ENCODE data around the gene DLG5. TPM values are rescaled to one million over a fixed set of nuclear protein-coding genes. Genes with fewer than 3 reads are reported as not detected.

DLG5 gene
- total RNA-seq, 2 donors from 2014 or later, result 26.1 to 47.5 TPM

DNA sequence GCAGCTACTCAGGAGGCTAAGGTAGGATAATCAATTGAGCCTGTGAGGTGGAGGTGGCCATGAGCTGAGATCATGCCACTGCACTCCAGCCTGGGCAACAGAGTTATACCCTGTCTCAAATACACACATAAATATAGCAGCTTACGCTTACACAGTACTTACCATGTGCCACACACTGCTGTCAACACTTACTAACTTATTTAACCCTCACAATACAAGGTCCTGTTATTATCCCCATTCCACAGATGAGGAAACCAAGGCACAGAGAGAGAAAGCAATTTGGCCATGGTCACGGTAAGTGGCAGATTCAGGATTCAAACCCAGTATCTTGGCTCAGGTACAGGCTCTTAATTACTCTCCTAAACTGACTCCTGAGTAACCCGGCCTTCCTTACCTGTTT is 19.1 kb downstream of the DLG5 start:
- no peaks in the 10 kb centered on the region for H3K4me1 ChIP-seq
- TF ChIP-seq, protein P1, sequence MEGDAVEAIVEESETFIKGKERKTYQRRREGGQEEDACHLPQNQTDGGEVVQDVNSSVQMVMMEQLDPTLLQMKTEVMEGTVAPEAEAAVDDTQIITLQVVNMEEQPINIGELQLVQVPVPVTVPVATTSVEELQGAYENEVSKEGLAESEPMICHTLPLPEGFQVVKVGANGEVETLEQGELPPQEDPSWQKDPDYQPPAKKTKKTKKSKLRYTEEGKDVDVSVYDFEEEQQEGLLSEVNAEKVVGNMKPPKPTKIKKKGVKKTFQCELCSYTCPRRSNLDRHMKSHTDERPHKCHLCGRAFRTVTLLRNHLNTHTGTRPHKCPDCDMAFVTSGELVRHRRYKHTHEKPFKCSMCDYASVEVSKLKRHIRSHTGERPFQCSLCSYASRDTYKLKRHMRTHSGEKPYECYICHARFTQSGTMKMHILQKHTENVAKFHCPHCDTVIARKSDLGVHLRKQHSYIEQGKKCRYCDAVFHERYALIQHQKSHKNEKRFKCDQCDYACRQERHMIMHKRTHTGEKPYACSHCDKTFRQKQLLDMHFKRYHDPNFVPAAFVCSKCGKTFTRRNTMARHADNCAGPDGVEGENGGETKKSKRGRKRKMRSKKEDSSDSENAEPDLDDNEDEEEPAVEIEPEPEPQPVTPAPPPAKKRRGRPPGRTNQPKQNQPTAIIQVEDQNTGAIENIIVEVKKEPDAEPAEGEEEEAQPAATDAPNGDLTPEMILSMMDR (IDR thresholded peaks at IDR 0.05), result no peak
- DNase-seq, result no peak
- no peaks in the 10 kb centered on the region for H3K9me3 ChIP-seq
- no peaks in the 10 kb centered on the region for H3K36me3 ChIP-seq
- no peak overlapping the region for H3K4me3 ChIP-seq
- H3K27ac ChIP-seq, result no peak overlapping the region
- no peak overlapping the region for H3K9ac ChIP-seq (ENCODE audit: low read depth in 2 of 2, low read length in 2 of 2)
- H3K27me3 ChIP-seq, result no peaks in the 10 kb centered on the region
- intact Hi-C loops (cut with DNase I), result no loop called here

- Histone ChIP-seq H3K27me3 (no peaks in the 10 kb centered on the region), H3K4me1 (no peaks in the 10 kb centered on the region), H3K9ac (ENCODE audit: low read depth in 2 of 2, low read length in 2 of 2) (no peak overlapping the region), H3K36me3 (no peaks in the 10 kb centered on the region), H3K9me3 (no peaks in the 10 kb centered on the region), H3K27ac (no peak overlapping the region), H3K4me3 (no peak overlapping the region)
- TF ChIP-seq, protein P1 (IDR thresholded peaks at IDR 0.05), result no peak
- intact Hi-C loops (cut with DNase I), result no loop called here
- no peak for DNase-seq
These were observed 19.6 kb downstream of the DLG5 start for GRCh38 chr10:77906951-77907421.

GRCh38 chr10:77905781-77906180 is 20.8 kb downstream of the DLG5 start:
- TF ChIP-seq, protein P1 (IDR thresholded peaks at IDR 0.05), result no peak
- no peak overlapping the region for H3K9ac ChIP-seq (ENCODE audit: low read depth in 2 of 2, low read length in 2 of 2)
- intact Hi-C loops (cut with DNase I), result no loop called here
- no peaks in the 10 kb centered on the region for H3K9me3 ChIP-seq
- H3K4me1 ChIP-seq, result no peaks in the 10 kb centered on the region
- H3K27me3 ChIP-seq, result no peaks in the 10 kb centered on the region
- H3K4me3 ChIP-seq, result no peak overlapping the region
- no peak for DNase-seq
- H3K36me3 ChIP-seq, result no peaks in the 10 kb centered on the region
- no peak overlapping the region for H3K27ac ChIP-seq

DNA sequence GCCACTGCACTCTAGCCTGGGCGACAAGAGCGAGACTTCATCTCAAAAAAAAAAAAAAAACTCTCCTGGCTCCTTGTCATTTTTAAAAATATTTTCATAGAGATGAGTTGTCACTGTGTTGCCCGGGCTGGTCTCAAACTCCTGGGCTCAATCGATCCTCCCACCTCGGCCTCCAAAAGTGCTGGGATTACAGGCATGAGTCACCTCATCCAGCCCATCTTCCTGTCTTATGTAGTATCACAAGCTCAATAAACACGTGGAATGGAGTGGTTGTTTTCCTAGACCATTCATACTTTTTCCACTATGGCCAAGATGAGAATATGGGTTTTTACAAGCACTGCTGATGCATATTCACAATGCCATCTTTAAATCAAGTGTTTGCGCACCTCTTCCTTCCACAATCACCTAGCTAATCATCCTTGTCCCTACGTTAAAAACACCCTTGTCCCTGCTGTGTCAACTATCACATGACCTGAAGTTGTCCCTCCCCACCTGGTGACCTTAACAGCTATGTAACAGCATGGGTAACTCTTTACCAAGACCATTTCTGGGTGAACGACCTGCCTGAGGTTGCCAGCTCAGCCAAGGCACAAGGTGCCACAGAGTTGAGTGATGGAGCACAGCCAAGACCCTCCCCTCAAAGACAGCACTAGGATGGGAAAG is 21.3 kb downstream of the DLG5 start:
- no peaks in the 10 kb centered on the region for H3K9me3 ChIP-seq
- DNase-seq, result no peak

GRCh38 chr10:77904100-77904840 is 22.3 kb downstream of the DLG5 start:
- Histone ChIP-seq H3K27me3 (no peaks in the 10 kb centered on the region), H3K36me3 (no peaks in the 10 kb centered on the region), H3K9me3 (no peaks in the 10 kb centered on the region), H3K9ac (ENCODE audit: low read depth in 2 of 2, low read length in 2 of 2) (no peak overlapping the region), H3K27ac (no peak overlapping the region), H3K4me1 (no peaks in the 10 kb centered on the region), H3K4me3 (no peak overlapping the region)
- TF ChIP-seq, protein P1 (IDR thresholded peaks at IDR 0.05), result no peak
- intact Hi-C loops (cut with DNase I), result no loop called here
- no peak for DNase-seq

More for the DNA sequence above, 21.3 kb downstream of the DLG5 start:
- no peaks in the 10 kb centered on the region for H3K27me3 ChIP-seq
- TF ChIP-seq, protein P1 (IDR thresholded peaks at IDR 0.05), result no peak
- no peak overlapping the region for H3K4me3 ChIP-seq
- intact Hi-C loops (cut with DNase I), result no loop called here
- H3K9ac ChIP-seq (ENCODE audit: low read depth in 2 of 2, low read length in 2 of 2), result no peak overlapping the region
- H3K36me3 ChIP-seq, result no peaks in the 10 kb centered on the region
- no peak overlapping the region for H3K27ac ChIP-seq
- no peaks in the 10 kb centered on the region for H3K4me1 ChIP-seq
